CD4-positive, alpha-beta T cell (primary cell): ENCODE results near the gene LRFN4. TPM values are rescaled to one million over a fixed set of nuclear protein-coding genes. Genes with fewer than 3 reads are reported as not detected.
A peak's percentile ranks its signal among the peaks of the same experiment; 100 is the strongest.

Source experiments
- ATAC-seq: fragments of 200-7000 bp; cut with Tn5 transposase; one replicate; pipeline ENCODE4 v1.10.0; 2022; ENCODE audit warnings: mild to moderate bottlenecking; ENCODE audit not compliant: poor library complexity
- CTCF ChIA-PET: fragments of 350-600 bp; sonication (Branson Sonifier 250); formaldehyde crosslinking; loops from one replicate; lab custom pipeline; 2021; ENCODE audit warnings: antibody characterized with exemption, inconsistent platforms; lab: Charles Lee
- POLR2A ChIA-PET: fragments of 350-600 bp; sonication (Branson Sonifier 250); formaldehyde crosslinking; loops from one replicate; lab custom pipeline; 2021; ENCODE audit warnings: antibody characterized with exemption, inconsistent platforms; lab: Charles Lee
- DNase-seq, 14 experiments: peaks; one replicate each; pipeline ENCODE4 v3.0.0-alpha.2; 2013 to 2020; ENCODE audit warnings: mixed read lengths in 2 of 14
- H3K27ac ChIP-seq, 2 donors: one replicate each; pipeline versions ENCODE4 v1.5.1 to v1.7.0; 2013; ENCODE audit warnings: low read length in 2 of 2, low read depth in 1 of 2, mild to moderate bottlenecking in 1 of 2
- H3K27me3 ChIP-seq, 2 experiments: 1 replicate in 1 of 2; 2 replicates in 1 of 2; pipeline versions ENCODE4 v1.6.1 to v1.7.0; 2013; ENCODE audit warnings: low read length in 2 of 2, control low read depth in 1 of 2, mild to moderate bottlenecking in 1 of 2, moderate library complexity in 1 of 2; ENCODE audit not compliant: insufficient read depth in 2 of 2, control insufficient read depth in 1 of 2
- H3K36me3 ChIP-seq: one replicate; pipeline ENCODE4 v1.6.1; 2013; ENCODE audit warnings: low read length, control low read depth; ENCODE audit not compliant: insufficient read depth
- H3K4me1 ChIP-seq: one replicate; pipeline ENCODE4 v1.6.1; 2013; ENCODE audit warnings: low read length, control low read depth; ENCODE audit not compliant: insufficient read depth
- H3K4me3 ChIP-seq: one replicate; pipeline ENCODE4 v1.5.1; 2013; ENCODE audit warnings: mild to moderate bottlenecking, low read length, moderate library complexity
- H3K9me3 ChIP-seq, 2 experiments: 1 replicate in 1 of 2; 2 replicates in 1 of 2; pipeline versions ENCODE4 v1.6.1 to v1.7.0; 2013; ENCODE audit warnings: low read length in 2 of 2, mild to moderate bottlenecking in 2 of 2, control low read depth in 1 of 2, moderate library complexity in 1 of 2; ENCODE audit not compliant: control insufficient read depth in 1 of 2, insufficient read depth in 1 of 2
- H3K27ac Mint-ChIP-seq: one replicate; pipeline ENCODE4 v1.8.0; 2020; ENCODE audit warnings: mixed read lengths
- H3K27me3 Mint-ChIP-seq: one replicate; pipeline ENCODE4 v1.8.0; 2021; ENCODE audit warnings: mixed read lengths
- H3K36me3 Mint-ChIP-seq: one replicate; pipeline ENCODE4 v1.8.0; 2021; ENCODE audit warnings: low read depth, mixed read lengths
- H3K4me1 Mint-ChIP-seq: one replicate; pipeline ENCODE4 v1.8.0; 2021; ENCODE audit warnings: low read depth, mixed read lengths
- H3K4me3 Mint-ChIP-seq: one replicate; pipeline ENCODE4 v1.8.0; 2020; ENCODE audit warnings: mild to moderate bottlenecking, mixed read lengths
- H3K9me3 Mint-ChIP-seq: one replicate; pipeline ENCODE4 v1.8.0; 2020; ENCODE audit warnings: mixed read lengths
- intact Hi-C, 2 experiments: fragments of 100-400 bp; cut with DNase I in 1 of 2; cut with micrococcal nuclease in 1 of 2; formaldehyde crosslinking; loops; one replicate each; pipeline versions ENCODE4 v1.15.1 to v1.9.0; 2023 to 2025; cut with DNase I, micrococcal nuclease
- total RNA-seq, 174 experiments: library from RNA in 2 of 174; stranded (reverse) in 2 of 174; gene quantifications; one replicate each; pipeline ENCODE4 v1.2.3 and lab custom pipeline; 2021 to 2026
- TF ChIP-seq, protein P1 (sequence below): fragments of 200-600 bp; IDR thresholded peaks from one replicate; pipeline ENCODE4 v1.8.0; 2022; ENCODE audit warnings: antibody characterized with exemption, mild to moderate bottlenecking

Gene LRFN4
- total RNA-seq, 2 experiments from 2014 or later: 1.6 to 2.5 TPM

DNA sequence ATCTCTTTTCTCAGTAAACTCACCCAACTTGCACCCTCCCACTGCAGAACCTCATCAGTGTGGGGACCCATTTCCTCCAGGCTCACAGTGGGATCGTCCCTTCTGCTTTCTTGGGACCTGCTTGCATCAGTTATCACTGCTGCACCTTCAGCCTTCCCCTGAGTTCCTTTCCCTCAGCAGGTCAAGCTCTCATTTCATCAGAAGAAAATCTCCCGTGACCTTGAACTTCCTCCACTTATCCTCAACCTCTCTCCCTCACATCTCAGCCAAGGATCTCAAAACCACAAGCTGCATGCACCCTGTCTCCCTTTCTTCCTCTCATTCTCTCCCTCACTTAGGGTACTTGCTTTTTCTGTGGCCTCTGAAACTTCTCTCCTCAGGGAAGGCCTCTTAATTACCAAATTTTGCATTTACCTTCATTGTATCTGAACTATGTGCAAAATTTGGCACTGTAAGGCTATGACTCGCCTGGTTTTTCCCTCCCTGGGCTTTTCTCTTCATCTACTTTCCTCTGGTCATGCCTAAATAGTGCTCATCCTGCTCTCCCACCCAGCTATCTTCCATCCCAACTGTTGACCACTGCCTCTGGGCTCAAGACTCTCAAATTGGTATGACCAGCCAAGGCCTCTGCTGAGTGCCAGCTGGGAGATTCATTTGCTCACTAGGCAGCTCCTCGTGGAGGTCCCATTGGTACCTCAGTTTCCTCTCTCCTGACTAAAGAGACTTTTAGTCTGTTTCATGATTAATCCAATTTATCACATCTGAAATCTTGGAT, 16.4 kb upstream of the LRFN4 start:
- ATAC-seq: no peak
- ChIA-PET CTCF (no interaction called here), POLR2A (interaction anchor here (0.8 kb wide), 1 partner anchor 209 kb away, joined by 4 read pairs; no protein-coding TSS in a partner anchor)
- Mint-ChIP-seq H3K4me3 (peak overlapping the region; percentile 30), H3K9me3 (no peaks in the 10 kb centered on the region), H3K27ac (peak overlapping the region; percentile 96), H3K4me1 (peaks cover 52% of the 10 kb centered on the region), H3K27me3 (no peaks in the 10 kb centered on the region), H3K36me3 (peaks cover 40% of the 10 kb centered on the region)
- Histone ChIP-seq H3K36me3 (peaks cover 26% of the 10 kb centered on the region), H3K27ac (peak overlapping the region; percentile 0 to 47), H3K4me1 (peaks cover 49% of the 10 kb centered on the region), H3K9me3 (no peaks in the 10 kb centered on the region), H3K4me3 (no peak overlapping the region), H3K27me3 (no peaks in the 10 kb centered on the region)
- intact Hi-C loops: loop anchor here in 1 of 2 experiments (5.0 kb wide), 1 partner anchor 117 kb away; the partner anchor contains the start of gene PC
- DNase-seq: peak in 1 of 14 experiments; percentile 12
- TF ChIP-seq, protein P1, sequence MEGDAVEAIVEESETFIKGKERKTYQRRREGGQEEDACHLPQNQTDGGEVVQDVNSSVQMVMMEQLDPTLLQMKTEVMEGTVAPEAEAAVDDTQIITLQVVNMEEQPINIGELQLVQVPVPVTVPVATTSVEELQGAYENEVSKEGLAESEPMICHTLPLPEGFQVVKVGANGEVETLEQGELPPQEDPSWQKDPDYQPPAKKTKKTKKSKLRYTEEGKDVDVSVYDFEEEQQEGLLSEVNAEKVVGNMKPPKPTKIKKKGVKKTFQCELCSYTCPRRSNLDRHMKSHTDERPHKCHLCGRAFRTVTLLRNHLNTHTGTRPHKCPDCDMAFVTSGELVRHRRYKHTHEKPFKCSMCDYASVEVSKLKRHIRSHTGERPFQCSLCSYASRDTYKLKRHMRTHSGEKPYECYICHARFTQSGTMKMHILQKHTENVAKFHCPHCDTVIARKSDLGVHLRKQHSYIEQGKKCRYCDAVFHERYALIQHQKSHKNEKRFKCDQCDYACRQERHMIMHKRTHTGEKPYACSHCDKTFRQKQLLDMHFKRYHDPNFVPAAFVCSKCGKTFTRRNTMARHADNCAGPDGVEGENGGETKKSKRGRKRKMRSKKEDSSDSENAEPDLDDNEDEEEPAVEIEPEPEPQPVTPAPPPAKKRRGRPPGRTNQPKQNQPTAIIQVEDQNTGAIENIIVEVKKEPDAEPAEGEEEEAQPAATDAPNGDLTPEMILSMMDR: no peak

DNA sequence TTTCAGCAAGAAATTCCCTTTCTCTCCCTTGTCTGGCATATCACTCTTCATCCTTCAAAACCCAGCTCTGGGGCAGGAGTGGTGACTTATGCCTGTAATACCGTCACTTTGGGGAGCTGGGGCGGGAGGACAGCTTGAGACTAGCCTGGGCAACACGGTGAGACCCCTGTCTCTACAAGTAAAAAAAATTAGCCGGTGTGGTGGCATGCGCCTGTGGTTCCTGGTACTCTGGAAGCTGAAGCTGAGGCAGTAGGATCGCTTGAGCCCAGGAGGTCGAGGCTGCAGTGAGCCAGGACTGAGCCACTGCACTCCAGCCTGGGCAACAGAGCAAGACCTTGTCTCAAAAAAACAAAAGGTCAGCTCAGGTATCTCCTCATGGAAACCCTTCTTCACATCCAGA, 15.0 kb upstream of the LRFN4 start:
- no peaks in the 10 kb centered on the region for H3K27me3 ChIP-seq
- Mint-ChIP-seq H3K4me1 (peaks cover 52% of the 10 kb centered on the region), H3K4me3 (peak overlapping the region; percentile 94), H3K27me3 (no peaks in the 10 kb centered on the region), H3K36me3 (peaks cover 51% of the 10 kb centered on the region), H3K27ac (peak overlapping the region; percentile 96), H3K9me3 (no peaks in the 10 kb centered on the region)
- TF ChIP-seq, protein P1: no peak
- intact Hi-C loops: loop anchor here (1.0 to 5.0 kb wide), 4 partner anchors 97 to 497 kb away; partner anchors contain the start of genes BRMS1 (in 1 of the 2) and PC (in 1 of the 2)
- CTCF ChIA-PET: interaction anchor here (1.3 to 2.7 kb wide), 2 partner anchors 164 to 403 kb away, joined by 7 to 8 read pairs; partner anchors contain the start of genes MRPL11 and RBM4B
- peaks cover 37% of the 10 kb centered on the region for H3K36me3 ChIP-seq
- peak overlapping the region; percentile 97 to 99 for H3K27ac ChIP-seq
- H3K4me3 ChIP-seq: peak overlapping the region; percentile 96
- POLR2A ChIA-PET: interaction anchor here (1.0 to 6.0 kb wide), 9 partner anchors 8 to 362 kb away, joined by 6 to 47 read pairs (median 12); partner anchors contain the start of genes DPP3, PC, RBM4 and RBM4B
- H3K9me3 ChIP-seq: no peaks in the 10 kb centered on the region
- DNase-seq: peak in 1 of 14 experiments; percentile 13
- H3K4me1 ChIP-seq: peaks cover 49% of the 10 kb centered on the region
- ATAC-seq: no peak

DNA sequence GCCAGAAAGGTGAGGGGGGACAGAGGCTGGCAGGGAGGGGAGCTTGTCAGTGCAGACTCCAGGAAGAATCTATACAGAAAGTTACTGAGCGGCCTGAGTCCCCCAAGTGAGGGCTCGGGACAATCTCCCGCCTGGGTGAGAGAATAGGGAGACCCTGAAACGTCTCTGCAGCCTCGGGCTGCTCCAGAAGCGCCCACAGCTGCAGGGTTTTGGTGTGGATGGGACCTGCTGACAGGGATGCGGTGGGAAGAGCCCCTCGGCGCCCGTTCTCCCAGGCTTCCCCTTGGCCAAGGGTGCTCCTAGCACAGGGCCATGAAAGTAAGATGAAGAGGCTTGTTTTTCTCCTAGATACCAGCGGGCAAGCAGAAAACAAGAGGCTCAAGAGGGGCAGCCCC, 14.4 kb upstream of the LRFN4 start:
- ATAC-seq (no peak), DNase-seq (no peak)
- peak overlapping the region; percentile 94 for H3K4me3 Mint-ChIP-seq
- CTCF ChIA-PET: interaction anchor here (1.0 to 2.7 kb wide), 4 partner anchors 8 to 404 kb away, joined by 4 to 8 read pairs (median 6); partner anchors contain the start of genes MRPL11 and RBM4B
- Histone ChIP-seq H3K27ac (peak overlapping the region; percentile 97 to 99), H3K27me3 (no peaks in the 10 kb centered on the region), H3K9me3 (no peaks in the 10 kb centered on the region), H3K4me3 (peak overlapping the region; percentile 96), H3K36me3 (peaks cover 38% of the 10 kb centered on the region), H3K4me1 (peaks cover 49% of the 10 kb centered on the region)
- intact Hi-C loops: loop anchor here (1.0 to 5.0 kb wide), 4 partner anchors 98 to 498 kb away; partner anchors contain the start of genes BRMS1 (in 1 of the 2) and PC (in 1 of the 2)
- H3K27ac Mint-ChIP-seq: peak overlapping the region; percentile 96
- H3K4me1 Mint-ChIP-seq: peaks cover 52% of the 10 kb centered on the region
- POLR2A ChIA-PET: interaction anchor here (0.8 to 6.0 kb wide), 24 partner anchors 9 to 1721 kb away, joined by 3 to 47 read pairs (median 6); partner anchors contain the start of genes B4GAT1, DPP3, FAU and MRPL11
- H3K36me3 Mint-ChIP-seq: peaks cover 53% of the 10 kb centered on the region
- TF ChIP-seq, protein P1: no peak
- H3K27me3 Mint-ChIP-seq: no peaks in the 10 kb centered on the region
- no peaks in the 10 kb centered on the region for H3K9me3 Mint-ChIP-seq
